Measurements from ENCODE around the gene KLF15. TPM values are rescaled to one million over a fixed set of nuclear protein-coding genes. Genes with fewer than 3 reads are reported as not detected.

KLF15 gene
- total and polyA plus RNA-seq, 2 of the 8 experiments (the other 6 are each of a cell fraction or from before 2014, with no cell fraction given): 15.7 to 19.5 TPM

DNA sequence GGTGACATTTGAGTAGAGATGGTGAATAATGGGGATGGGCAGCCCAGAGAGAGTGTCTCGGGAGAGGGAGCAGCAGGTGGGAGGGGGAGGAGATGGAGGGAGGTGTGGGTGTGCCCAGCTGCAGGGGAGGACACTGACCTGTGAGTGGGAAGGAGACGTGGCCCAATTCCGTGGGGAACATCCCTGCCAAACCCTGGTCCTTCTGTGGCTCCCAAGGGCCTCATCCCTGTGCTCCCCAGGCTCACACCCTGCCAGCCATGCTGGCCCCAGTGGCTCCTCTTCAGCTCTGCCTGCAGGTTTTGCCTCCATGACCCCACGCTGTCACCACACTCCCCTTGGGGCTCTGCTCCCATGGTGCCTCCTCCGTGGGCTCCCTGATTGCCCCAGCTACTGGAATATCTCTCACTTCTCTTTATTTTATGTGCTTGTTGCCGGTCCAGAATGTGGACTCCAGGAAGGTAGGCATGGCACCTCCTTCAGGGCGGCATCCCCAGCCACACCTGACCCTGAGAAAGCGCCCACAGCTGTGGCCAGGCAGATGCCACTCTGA lies 44.5 kb upstream of the KLF15 start (continued):
- TF ChIP-seq, protein P1, sequence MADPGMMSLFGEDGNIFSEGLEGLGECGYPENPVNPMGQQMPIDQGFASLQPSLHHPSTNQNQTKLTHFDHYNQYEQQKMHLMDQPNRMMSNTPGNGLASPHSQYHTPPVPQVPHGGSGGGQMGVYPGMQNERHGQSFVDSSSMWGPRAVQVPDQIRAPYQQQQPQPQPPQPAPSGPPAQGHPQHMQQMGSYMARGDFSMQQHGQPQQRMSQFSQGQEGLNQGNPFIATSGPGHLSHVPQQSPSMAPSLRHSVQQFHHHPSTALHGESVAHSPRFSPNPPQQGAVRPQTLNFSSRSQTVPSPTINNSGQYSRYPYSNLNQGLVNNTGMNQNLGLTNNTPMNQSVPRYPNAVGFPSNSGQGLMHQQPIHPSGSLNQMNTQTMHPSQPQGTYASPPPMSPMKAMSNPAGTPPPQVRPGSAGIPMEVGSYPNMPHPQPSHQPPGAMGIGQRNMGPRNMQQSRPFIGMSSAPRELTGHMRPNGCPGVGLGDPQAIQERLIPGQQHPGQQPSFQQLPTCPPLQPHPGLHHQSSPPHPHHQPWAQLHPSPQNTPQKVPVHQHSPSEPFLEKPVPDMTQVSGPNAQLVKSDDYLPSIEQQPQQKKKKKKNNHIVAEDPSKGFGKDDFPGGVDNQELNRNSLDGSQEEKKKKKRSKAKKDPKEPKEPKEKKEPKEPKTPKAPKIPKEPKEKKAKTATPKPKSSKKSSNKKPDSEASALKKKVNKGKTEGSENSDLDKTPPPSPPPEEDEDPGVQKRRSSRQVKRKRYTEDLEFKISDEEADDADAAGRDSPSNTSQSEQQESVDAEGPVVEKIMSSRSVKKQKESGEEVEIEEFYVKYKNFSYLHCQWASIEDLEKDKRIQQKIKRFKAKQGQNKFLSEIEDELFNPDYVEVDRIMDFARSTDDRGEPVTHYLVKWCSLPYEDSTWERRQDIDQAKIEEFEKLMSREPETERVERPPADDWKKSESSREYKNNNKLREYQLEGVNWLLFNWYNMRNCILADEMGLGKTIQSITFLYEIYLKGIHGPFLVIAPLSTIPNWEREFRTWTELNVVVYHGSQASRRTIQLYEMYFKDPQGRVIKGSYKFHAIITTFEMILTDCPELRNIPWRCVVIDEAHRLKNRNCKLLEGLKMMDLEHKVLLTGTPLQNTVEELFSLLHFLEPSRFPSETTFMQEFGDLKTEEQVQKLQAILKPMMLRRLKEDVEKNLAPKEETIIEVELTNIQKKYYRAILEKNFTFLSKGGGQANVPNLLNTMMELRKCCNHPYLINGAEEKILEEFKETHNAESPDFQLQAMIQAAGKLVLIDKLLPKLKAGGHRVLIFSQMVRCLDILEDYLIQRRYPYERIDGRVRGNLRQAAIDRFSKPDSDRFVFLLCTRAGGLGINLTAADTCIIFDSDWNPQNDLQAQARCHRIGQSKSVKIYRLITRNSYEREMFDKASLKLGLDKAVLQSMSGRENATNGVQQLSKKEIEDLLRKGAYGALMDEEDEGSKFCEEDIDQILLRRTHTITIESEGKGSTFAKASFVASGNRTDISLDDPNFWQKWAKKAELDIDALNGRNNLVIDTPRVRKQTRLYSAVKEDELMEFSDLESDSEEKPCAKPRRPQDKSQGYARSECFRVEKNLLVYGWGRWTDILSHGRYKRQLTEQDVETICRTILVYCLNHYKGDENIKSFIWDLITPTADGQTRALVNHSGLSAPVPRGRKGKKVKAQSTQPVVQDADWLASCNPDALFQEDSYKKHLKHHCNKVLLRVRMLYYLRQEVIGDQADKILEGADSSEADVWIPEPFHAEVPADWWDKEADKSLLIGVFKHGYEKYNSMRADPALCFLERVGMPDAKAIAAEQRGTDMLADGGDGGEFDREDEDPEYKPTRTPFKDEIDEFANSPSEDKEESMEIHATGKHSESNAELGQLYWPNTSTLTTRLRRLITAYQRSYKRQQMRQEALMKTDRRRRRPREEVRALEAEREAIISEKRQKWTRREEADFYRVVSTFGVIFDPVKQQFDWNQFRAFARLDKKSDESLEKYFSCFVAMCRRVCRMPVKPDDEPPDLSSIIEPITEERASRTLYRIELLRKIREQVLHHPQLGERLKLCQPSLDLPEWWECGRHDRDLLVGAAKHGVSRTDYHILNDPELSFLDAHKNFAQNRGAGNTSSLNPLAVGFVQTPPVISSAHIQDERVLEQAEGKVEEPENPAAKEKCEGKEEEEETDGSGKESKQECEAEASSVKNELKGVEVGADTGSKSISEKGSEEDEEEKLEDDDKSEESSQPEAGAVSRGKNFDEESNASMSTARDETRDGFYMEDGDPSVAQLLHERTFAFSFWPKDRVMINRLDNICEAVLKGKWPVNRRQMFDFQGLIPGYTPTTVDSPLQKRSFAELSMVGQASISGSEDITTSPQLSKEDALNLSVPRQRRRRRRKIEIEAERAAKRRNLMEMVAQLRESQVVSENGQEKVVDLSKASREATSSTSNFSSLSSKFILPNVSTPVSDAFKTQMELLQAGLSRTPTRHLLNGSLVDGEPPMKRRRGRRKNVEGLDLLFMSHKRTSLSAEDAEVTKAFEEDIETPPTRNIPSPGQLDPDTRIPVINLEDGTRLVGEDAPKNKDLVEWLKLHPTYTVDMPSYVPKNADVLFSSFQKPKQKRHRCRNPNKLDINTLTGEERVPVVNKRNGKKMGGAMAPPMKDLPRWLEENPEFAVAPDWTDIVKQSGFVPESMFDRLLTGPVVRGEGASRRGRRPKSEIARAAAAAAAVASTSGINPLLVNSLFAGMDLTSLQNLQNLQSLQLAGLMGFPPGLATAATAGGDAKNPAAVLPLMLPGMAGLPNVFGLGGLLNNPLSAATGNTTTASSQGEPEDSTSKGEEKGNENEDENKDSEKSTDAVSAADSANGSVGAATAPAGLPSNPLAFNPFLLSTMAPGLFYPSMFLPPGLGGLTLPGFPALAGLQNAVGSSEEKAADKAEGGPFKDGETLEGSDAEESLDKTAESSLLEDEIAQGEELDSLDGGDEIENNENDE (IDR thresholded peaks at IDR 0.05; ENCODE audit: insufficient replicate concordance, low read length): no peak
- TF ChIP-seq, protein P2, sequence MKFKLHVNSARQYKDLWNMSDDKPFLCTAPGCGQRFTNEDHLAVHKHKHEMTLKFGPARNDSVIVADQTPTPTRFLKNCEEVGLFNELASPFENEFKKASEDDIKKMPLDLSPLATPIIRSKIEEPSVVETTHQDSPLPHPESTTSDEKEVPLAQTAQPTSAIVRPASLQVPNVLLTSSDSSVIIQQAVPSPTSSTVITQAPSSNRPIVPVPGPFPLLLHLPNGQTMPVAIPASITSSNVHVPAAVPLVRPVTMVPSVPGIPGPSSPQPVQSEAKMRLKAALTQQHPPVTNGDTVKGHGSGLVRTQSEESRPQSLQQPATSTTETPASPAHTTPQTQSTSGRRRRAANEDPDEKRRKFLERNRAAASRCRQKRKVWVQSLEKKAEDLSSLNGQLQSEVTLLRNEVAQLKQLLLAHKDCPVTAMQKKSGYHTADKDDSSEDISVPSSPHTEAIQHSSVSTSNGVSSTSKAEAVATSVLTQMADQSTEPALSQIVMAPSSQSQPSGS (IDR thresholded peaks at IDR 0.05; ENCODE audit: low read length): no peak
- no peak for TF ChIP-seq KDM1A (IDR thresholded peaks at IDR 0.05; ENCODE audit: borderline replicate concordance, low read length)
- TF ChIP-seq BRCA1 (IDR thresholded peaks at IDR 0.05; ENCODE audit: low read depth, low read length): no peak
- no peak for TF ChIP-seq TAF7 (optimal IDR thresholded peaks at IDR 0.05; ENCODE audit: borderline replicate concordance, low read depth, low read length)
- TF ChIP-seq SRF (IDR thresholded peaks at IDR 0.05; ENCODE audit: low read depth, low read length): no peak
- TF ChIP-seq MAX (IDR thresholded peaks at IDR 0.05): no peak

All from H1 (cell line).